NCI-H2227 treated with DMSO at 0.1 percent for 48 hours (cell line): ENCODE data around the gene GASK1A.
"Not testable (repeated sequence)": the region's sequence is repeated elsewhere in the genome, so short reads cannot be mapped to it uniquely, and the experiment has no call there.

Experiments
- DNase-seq: peaks from one replicate; lab custom pipeline; 2025; lab: John Stamatoyannopoulos, UW

The GASK1A gene

GRCh38 chr3:43031889-43032545, 52.9 kb downstream of the GASK1A start:
- no peak for DNase-seq

- DNase-seq = no peak
Observed at GRCh38 chr3:43032646-43033628, 53.8 kb downstream of the GASK1A start.

- DNase-seq = no peak
Observed at GRCh38 chr3:43034200-43034599, 55.1 kb downstream of the GASK1A start.

DNA sequence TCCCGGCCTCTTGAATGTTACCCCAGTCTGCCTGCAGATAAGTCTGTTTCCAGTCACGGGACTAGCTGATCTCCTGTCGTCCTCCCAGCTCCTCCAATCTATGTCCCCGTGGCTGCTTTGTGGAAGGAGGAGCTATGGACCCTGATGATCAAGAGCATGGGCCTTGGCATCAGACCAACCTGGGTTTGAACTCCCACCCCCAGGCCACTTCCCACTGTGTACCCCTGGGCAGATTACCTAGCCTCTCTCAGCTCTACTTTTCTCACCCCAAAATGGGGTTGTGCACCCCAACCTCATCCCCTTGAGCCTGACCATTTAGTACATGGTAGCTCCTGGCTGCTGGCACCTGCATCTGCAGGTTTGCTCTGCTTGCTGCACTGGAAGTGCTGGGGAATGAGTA, 55.8 kb downstream of the GASK1A start:
- no peak for DNase-seq

GRCh38 chr3:43035801-43036365, 56.8 kb downstream of the GASK1A start:
- DNase-seq = no peak

GRCh38 chr3:43036621-43037423, 57.7 kb downstream of the GASK1A start:
- DNase-seq = no peak

GRCh38 chr3:43038010-43038409, 58.9 kb downstream of the GASK1A start:
- DNase-seq = no peak

DNA sequence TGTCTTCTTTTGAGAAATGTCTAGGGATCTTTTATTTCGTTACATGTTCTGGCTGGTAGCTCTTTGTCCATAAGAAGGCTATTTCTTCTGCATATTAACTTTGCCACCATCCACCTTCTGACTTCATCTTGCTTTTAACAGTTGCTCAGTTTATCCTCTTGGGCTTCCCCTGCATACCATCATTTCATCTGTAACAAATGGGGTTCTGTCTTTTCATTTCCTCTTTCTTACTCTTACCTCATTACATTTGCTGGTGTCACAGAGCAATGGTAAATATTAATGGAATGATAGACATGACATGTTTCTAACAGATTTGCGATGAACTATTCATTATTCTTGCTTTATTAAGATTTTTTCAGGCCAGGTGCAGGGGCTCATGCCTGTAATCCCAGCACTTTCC, 62.4 kb downstream of the GASK1A start:
- DNase-seq = no peak

DNA sequence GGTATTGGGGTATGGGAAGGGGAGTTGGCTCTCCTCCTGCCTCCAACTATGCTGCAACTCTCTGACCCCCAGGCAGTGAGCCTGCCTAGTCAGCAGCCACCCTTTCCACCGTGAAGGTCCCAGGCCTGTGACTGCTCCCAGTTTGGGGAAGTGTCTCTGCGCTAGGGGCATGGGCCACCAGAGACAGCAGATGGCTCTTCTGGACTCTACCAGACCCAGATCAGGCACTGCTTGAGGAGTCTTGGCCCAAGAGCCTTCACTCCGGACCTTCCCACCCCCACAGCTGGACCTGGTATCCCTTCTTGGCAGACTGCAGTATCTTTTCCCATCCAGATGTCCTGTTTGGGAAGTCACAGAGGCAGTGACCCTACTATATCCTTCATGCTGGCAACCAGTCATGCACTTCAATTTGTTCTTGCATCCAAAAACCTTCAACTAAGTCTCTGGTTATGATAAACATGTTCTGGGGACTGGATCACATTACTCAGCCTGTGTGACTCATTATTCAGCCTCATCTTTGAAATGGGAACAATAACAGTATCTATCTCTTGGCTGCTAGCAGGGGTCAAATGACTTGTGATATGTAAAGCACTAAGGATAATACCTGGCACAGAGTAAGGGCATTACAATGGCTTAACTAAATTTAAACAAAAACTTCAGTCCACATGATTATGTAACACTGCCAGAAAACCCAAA, 64.1 kb downstream of the GASK1A start:
- no peak for DNase-seq

GRCh38 chr3:43043793-43044192, 64.7 kb downstream of the GASK1A start:
- no peak for DNase-seq

DNA sequence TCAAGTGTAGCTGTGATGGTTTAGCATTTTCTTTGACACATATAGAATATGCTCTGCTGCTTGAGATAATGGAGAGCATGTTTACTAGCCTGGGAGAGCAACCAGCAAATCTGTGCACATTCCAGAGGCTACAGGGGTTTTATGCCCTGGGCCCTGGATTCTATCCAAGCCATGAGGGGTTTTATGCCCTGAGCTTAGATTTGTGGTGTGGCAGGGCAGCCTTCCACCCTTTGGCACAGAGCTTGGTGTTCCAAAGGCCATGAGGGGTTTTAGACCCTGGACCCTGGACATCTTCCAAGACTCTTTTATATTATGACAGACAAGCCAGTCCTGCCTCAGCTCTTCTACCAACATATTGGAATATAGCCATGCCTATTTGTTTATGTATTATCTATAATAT, 66.0 kb downstream of the GASK1A start:
- not testable (repeated sequence) for DNase-seq

DNA sequence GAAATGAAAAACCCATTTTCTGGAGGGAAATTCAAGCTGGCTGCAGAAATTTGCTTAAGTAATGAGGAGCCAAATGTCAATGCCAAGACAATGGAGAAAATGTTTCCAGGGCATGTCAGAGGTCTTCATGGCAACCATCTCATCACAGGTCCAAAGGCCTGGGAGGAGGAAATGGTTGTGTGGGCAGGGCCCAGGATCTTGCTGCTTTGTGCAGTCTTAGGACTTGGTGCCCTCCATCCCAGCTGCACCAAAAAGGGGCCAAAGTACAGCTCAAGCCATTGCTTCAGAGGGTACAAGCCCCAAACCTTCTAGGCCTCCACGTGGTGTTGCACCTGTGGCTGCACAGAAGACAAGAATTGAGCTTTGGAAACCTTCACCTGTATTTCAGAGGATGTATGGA, 67.5 kb downstream of the GASK1A start:
- DNase-seq = no peak

- no peak for DNase-seq
Observed at GRCh38 chr3:43048470-43048869, 69.4 kb downstream of the GASK1A start.

- DNase-seq = no peak
Observed at GRCh38 chr3:43053291-43053690, 74.2 kb downstream of the GASK1A start.

DNA sequence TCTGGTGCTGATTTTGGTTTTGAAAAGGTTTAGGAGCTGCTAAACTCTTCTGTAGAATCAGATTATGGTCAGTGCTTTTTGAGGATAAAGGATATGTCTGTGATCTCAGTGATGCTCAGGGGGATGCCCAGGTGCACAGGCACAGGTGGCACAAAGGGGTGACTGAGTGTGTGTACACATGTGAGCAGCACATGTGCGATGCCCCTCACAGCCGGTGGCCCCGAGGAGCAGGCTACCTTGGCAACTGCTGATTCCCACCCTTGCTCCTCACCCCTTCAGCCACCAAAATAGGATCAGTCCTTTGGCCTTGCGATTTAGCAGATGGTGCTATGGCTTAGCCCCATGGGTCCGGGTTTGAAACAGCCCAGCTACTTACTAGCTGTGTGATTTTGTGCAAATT, 75.6 kb downstream of the GASK1A start:
- DNase-seq = no peak

GRCh38 chr3:43055393-43055792, 76.3 kb downstream of the GASK1A start:
- no peak for DNase-seq

DNA sequence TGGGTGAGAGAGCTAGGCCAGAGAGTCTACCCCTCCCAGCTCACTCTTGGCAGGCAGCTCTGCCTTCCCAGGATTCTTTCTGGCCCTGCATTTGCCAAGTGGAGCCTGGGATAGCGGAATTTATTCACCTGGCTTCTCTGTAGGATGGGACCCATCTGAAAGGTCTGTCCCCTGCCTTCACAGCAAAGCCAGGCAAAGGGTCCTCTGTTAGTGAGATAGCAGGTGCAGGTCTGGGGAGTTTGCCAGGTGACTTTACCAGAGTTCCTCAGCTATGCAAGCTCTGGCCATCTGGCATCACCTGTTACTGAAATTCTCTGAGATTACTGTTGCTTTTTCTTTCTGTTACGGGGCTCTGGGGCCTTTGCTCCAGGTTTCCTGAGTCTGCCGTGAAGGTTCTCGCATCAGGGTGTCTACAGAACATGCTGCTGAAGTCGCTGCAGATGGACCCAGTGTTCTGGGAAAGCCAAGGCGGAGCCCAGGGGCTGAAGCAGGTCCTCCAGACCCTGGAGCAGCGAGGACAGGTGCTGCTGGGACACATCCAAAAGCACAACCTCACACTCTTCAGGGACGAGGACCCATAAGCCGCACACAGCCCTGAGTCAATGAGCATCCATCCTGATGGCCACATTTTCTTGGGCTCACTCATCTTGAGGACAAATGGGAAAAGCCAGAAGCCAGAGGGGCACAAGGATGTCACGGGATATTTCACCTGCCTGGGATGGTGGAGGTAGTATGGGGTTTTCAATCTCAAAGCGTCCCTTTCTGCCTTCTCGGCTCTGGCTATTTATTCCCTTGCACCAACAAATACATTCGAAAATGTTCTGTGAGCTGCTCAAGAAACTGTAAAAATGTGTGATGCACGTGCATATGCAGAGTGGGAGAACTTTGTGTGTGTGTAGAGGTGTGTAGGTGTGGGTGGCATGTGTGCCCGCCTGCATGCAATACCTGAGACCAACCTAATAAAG, 77.0 kb downstream of the GASK1A start:
- no peak for DNase-seq

DNA sequence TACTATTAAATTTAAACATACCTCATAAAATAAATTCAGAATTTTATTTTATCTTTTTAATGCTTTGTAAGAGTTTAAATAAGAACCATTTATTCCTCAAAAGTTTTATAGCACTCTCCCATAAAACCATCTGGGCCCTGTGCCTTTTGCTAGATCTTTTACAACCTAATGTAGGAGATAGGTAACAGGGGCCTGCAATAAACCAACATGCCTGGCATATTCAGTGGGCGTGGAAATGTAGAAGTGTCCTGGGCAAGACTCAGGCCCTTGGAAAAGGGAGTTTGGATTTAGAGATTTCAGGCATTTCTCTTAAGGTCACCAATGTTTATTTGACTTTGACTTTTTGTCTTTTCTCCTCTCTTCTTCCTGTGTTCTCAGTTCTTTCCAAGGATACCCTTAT, 80.3 kb downstream of the GASK1A start:
- no peak for DNase-seq

- no peak for DNase-seq
Observed at GRCh38 chr3:43061101-43061895, 82.2 kb downstream of the GASK1A start.
